GM06990 (cell line): ENCODE results near the gene DCXR.

Experiments
- DNase-seq: peaks from one replicate; pipeline ENCODE4 v3.0.0-alpha.2; 2011; ENCODE audit not compliant: insufficient read length; ENCODE audit errors: extremely low read depth
- H3K27me3 ChIP-seq: replicated peaks from 2 replicates; pipeline ENCODE4 v1.6.0; 2011; ENCODE audit warnings: low read length; ENCODE audit not compliant: control insufficient read depth, insufficient read depth
- H3K36me3 ChIP-seq: 2 replicates; pipeline ENCODE4 v1.5.1; 2011; ENCODE audit warnings: low read length; ENCODE audit not compliant: control insufficient read depth, insufficient read depth
- H3K4me3 ChIP-seq: replicated peaks from 2 replicates; pipeline ENCODE4 v1.5.1; 2011; ENCODE audit warnings: low read depth, mild to moderate bottlenecking, control low read depth, low read length
- CTCF ChIP-seq: IDR thresholded peaks from 2 replicates; pipeline ENCODE4 v1.5.1; 2011; ENCODE audit warnings: low read length, control low read depth, mild to moderate bottlenecking, inconsistent platforms; ENCODE audit not compliant: insufficient read depth, poor library complexity, severe bottlenecking

The DCXR gene

GRCh38 chr17:82047914-82048570 lies 10.5 kb upstream of the DCXR start:
- Histone ChIP-seq H3K27me3 (no peaks in the 10 kb centered on the region), H3K4me3 (no peak overlapping the region), H3K36me3 (peaks cover 2% of the 10 kb centered on the region)
- no peak for DNase-seq
- no peak for TF ChIP-seq CTCF

DNA sequence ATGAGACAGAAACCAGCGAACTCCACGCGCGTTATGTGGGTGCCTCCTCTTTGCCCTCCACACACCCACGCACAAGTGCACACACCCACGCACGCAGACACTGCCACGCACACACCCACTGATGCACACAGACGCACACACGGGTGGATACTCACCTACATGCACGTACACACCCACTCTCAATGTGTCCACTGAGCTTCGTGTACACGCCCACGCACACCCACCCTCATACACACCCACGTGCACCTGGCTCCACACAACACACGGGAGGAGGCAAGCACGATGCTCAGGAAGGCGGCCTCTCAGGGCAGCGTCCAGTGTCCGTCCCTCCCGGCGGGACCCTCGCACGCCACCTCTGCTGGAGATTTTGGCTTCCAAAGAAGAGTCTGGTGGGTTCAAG lies 9.9 kb upstream of the DCXR start:
- no peak for TF ChIP-seq CTCF
- DNase-seq = no peak
- no peak overlapping the region for H3K4me3 ChIP-seq
- H3K27me3 ChIP-seq = no peaks in the 10 kb centered on the region
- peaks cover 2% of the 10 kb centered on the region for H3K36me3 ChIP-seq

DNA sequence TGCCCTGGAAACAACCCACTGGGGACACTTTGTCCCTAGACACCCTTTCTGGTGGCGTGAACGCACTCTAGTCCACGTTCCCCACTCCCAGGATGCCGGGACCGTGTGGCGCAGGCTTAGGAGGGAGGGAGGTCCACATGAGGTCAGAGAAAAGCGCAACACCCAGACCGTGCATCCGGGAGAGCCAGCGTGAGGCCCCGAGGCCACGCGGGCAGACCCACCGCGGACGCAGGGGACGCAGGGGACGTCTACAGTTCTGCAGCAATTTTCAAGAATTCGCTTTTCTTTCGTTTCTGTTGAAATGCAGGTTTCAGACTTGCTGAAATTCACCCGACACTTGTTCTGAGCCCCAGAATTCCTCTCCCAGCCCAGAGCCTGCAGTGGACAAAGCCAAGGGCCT lies 9.4 kb upstream of the DCXR start:
- Histone ChIP-seq H3K36me3 (peaks cover 2% of the 10 kb centered on the region), H3K27me3 (no peaks in the 10 kb centered on the region), H3K4me3 (no peak overlapping the region)
- DNase-seq = no peak
- no peak for TF ChIP-seq CTCF

DNA sequence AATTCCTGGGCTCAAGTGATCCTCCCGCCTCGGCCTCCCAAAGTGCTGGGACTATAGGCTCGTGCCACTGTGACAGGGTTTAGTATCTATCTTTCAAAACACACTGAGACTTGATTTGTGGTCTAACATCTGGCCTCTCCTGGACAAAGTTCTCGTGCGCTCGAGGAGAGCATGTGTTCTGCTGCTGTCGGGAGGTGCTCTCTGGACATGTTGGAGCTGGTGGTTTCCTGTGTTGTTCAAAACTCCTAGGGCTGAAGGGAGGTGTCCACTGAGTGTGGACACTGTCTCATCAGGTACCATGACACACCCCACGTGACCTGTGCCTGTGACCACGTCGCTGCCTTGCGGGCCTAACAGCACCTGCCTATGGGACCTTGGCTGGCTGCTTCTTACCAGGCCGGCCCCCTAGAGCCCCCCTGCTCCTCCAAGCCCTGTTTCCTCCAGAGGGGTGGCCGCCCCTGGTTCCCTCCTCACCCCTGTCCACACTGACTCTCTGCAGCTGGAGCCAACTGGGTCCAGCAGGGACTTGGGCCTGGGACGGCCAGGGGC lies 8.5 kb upstream of the DCXR start:
- no peak for DNase-seq
- no peaks in the 10 kb centered on the region for H3K27me3 ChIP-seq
- TF ChIP-seq CTCF = no peak
- peaks cover 2% of the 10 kb centered on the region for H3K36me3 ChIP-seq
- no peak overlapping the region for H3K4me3 ChIP-seq

DNA sequence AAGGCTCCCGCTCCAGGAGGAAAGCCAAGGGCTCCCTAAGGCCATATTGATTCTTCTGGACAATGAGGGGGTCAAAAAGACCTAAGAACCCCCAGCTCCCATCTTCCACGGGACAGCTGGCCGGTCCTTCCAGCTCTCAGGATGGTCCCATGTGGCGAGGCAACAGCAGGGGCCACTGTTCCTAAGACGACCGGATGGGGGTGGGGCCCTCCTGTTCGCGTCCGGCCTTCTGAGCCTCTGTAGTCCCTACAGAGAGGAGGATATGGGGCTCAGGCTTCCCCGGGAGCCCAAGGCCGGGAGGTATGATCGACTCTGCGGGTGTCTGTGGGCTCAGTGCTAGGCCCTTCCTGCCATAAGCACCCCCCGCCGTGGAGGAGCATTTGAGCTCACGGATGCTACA lies 6.0 kb upstream of the DCXR start:
- no peak for TF ChIP-seq CTCF
- no peaks in the 10 kb centered on the region for H3K27me3 ChIP-seq
- no peak for DNase-seq
- no peak overlapping the region for H3K4me3 ChIP-seq
- H3K36me3 ChIP-seq = peaks cover 2% of the 10 kb centered on the region
